GM19043 (cell line): ENCODE measurements around the gene E4F1.
"Not testable (repeated sequence)": the region's sequence is repeated elsewhere in the genome, so short reads cannot be mapped to it uniquely, and the experiment has no call there.

Experiments used
- ATAC-seq: cut with Tn5 transposase; IDR thresholded peaks from one replicate; pipeline ENCODE4 v1.9.1; 2021; ENCODE audit warnings: low read depth; ENCODE audit not compliant: unreplicated experiment

The E4F1 gene

GRCh38 chr16:2240331-2240730 lies 16.9 kb downstream of the E4F1 start:
- not testable (repeated sequence) for ATAC-seq

- ATAC-seq = no peak
Measured at GRCh38 chr16:2242598-2242997, 19.2 kb downstream of the E4F1 start.

- no peak for ATAC-seq
Measured at GRCh38 chr16:2243031-2243528, 19.7 kb downstream of the E4F1 start.

GRCh38 chr16:2243781-2244180 lies 20.4 kb downstream of the E4F1 start:
- no peak for ATAC-seq

GRCh38 chr16:2244301-2244700 lies 20.9 kb downstream of the E4F1 start:
- ATAC-seq = no peak

GRCh38 chr16:2244926-2245795 lies 21.8 kb downstream of the E4F1 start:
- no peak for ATAC-seq

GRCh38 chr16:2246301-2246885 lies 23.0 kb downstream of the E4F1 start:
- ATAC-seq = no peak

- no peak for ATAC-seq
Measured at GRCh38 chr16:2250652-2251295, 27.4 kb downstream of the E4F1 start.

GRCh38 chr16:2251296-2252111 lies 28.1 kb downstream of the E4F1 start, which contains the start of gene ECI1:
Gene ECI1 (minus strand): TSS chr16:2251587. CDS start chr16:2251566, 21 bp downstream.
- ATAC-seq = peak; percentile 89

GRCh38 chr16:2252806-2253148 lies 29.4 kb downstream of the E4F1 start:
- ATAC-seq = no peak

- no peak for ATAC-seq
Measured at GRCh38 chr16:2253293-2253692, 29.9 kb downstream of the E4F1 start.

- ATAC-seq = no peak
Measured at GRCh38 chr16:2256531-2257140, 33.2 kb downstream of the E4F1 start.

GRCh38 chr16:2257726-2258125 lies 34.3 kb downstream of the E4F1 start:
- ATAC-seq = no peak

GRCh38 chr16:2258530-2258929 lies 35.1 kb downstream of the E4F1 start:
- ATAC-seq = not testable (repeated sequence)

- ATAC-seq = no peak
Measured at GRCh38 chr16:2260250-2260649, 36.9 kb downstream of the E4F1 start.

GRCh38 chr16:2263026-2263425 lies 39.6 kb downstream of the E4F1 start:
- ATAC-seq = not testable (repeated sequence)

- not testable (repeated sequence) for ATAC-seq
Measured at GRCh38 chr16:2266887-2267286, 43.5 kb downstream of the E4F1 start.

- ATAC-seq = peak; percentile 47
Measured at GRCh38 chr16:2267505-2267912, 44.1 kb downstream of the E4F1 start.

GRCh38 chr16:2267913-2268666 lies 44.7 kb downstream of the E4F1 start, which contains the start of gene RNPS1:
Gene RNPS1 (minus strand): TSS chr16:2268126. CDS start chr16:2264643, 3,483 bp downstream.
- ATAC-seq = peak; percentile 75
